HCT116 (cell line): ENCODE measurements around the gene TMEM184A. TPM values are rescaled to one million over a fixed set of nuclear protein-coding genes. Genes with fewer than 3 reads are reported as not detected.
A peak's percentile ranks its signal among the peaks of the same experiment; 100 is the strongest.

Experiments
- ATAC-seq: fragments of 200-7000 bp; cut with Tn5 transposase; 2 replicates; pipeline ENCODE4 v1.9.1; 2020; ENCODE audit warnings: mild to moderate bottlenecking, moderate library complexity
- BruUV-seq: library from RNA; stranded (reverse); fragments of 400-500 nt; replicated peaks from 2 replicates; lab custom pipeline; 2021; lab: Mats Ljungman, UMichigan
- CTCF ChIA-PET: fragments of 300-600 bp; sonication (Branson Sonifier 250); formaldehyde crosslinking; loops from one replicate; lab custom pipeline; 2021; ENCODE audit warnings: antibody characterized with exemption; lab: Charles Lee
- POLR2A ChIA-PET: fragments of 300-600, 350-600 bp; sonication (Branson Sonifier 250); formaldehyde crosslinking; loops from one replicate; lab custom pipeline; 2021; ENCODE audit warnings: antibody characterized with exemption; lab: Charles Lee
- RAD21 ChIA-PET, 2 experiments: fragments of 300-600 bp; sonication (Branson Sonifier 250); formaldehyde crosslinking; loops; one replicate each; lab custom pipeline; 2023; ENCODE audit warnings: low total read pairs in 2 of 2; ENCODE audit not compliant: uncharacterized antibody in 2 of 2, unreplicated experiment in 2 of 2, low non-redundant PET in 1 of 2; lab: Charles Lee
- DNase-seq: peaks from one replicate; pipeline ENCODE4 v3.0.0-alpha.2; 2010; ENCODE audit warnings: low read depth, low spot score
- H2AFZ ChIP-seq: fragments of 200-600 bp; shearing (Covaris generic), sonication (generic); 2 replicates; pipeline ENCODE4 v1.6.1; 2017; ENCODE audit warnings: low read depth, mixed run types, mixed read lengths, antibody characterized with exemption, low read length; ENCODE audit not compliant: poor library complexity, severe bottlenecking
- H3K27ac ChIP-seq: 2 replicates; pipeline ENCODE4 v1.5.1; 2012; ENCODE audit warnings: low read depth, low read length
- H3K27me3 ChIP-seq: fragments of 200-600 bp; sonication (generic); 2 replicates; pipeline ENCODE4 v1.6.1; 2016; ENCODE audit warnings: mixed run types, low read length, mixed read lengths; ENCODE audit not compliant: insufficient read depth
- H3K36me3 ChIP-seq, 2 experiments: fragments of 200-500 bp in 1 of 2; fragments of 200-600 bp in 1 of 2; sonication (Bioruptor generic) in 1 of 2; sonication (generic) in 1 of 2; 2 replicates each; pipeline versions ENCODE4 v1.5.1 to v1.6.1; 2014 to 2016; ENCODE audit warnings: low read length in 2 of 2, inconsistent platforms in 1 of 2, mixed read lengths in 1 of 2, mixed run types in 1 of 2; ENCODE audit not compliant: insufficient read depth in 2 of 2, control insufficient read depth in 1 of 2
- H3K4me1 ChIP-seq, 2 experiments: fragments of 200-600 bp in 1 of 2; sonication (generic) in 1 of 2; 2 replicates each; pipeline versions ENCODE4 v1.5.1 to v1.6.1; 2012 to 2017; ENCODE audit warnings: low read length in 2 of 2, inconsistent platforms in 1 of 2, mild to moderate bottlenecking in 1 of 2, mixed read lengths in 1 of 2, mixed run types in 1 of 2, moderate library complexity in 1 of 2; ENCODE audit not compliant: insufficient read depth in 2 of 2, control insufficient read depth in 1 of 2
- H3K4me2 ChIP-seq: fragments of 200-600 bp; sonication (generic); 2 replicates; pipeline ENCODE4 v1.6.1; 2017; ENCODE audit warnings: mixed run types, low read length, mixed read lengths
- H3K4me3 ChIP-seq, 2 experiments: fragments of 200-600 bp in 1 of 2; sonication (generic) in 1 of 2; replicated peaks in 1 of 2; 2 replicates each; pipeline ENCODE4 v1.5.1; 2011 to 2016; ENCODE audit warnings: low read length in 2 of 2, control low read depth in 1 of 2, low read depth in 1 of 2, mild to moderate bottlenecking in 1 of 2, mixed read lengths in 1 of 2, mixed run types in 1 of 2
- H3K79me2 ChIP-seq: fragments of 200-600 bp; sonication (generic); 2 replicates; pipeline ENCODE4 v1.6.1; 2017; ENCODE audit warnings: mild to moderate bottlenecking, mixed run types, low read length, moderate library complexity, mixed read lengths; ENCODE audit not compliant: insufficient read depth
- H3K9ac ChIP-seq: fragments of 200-600 bp; sonication (generic); 2 replicates; pipeline ENCODE4 v1.6.1; 2016; ENCODE audit warnings: low read length, mixed read lengths
- H3K9me2 ChIP-seq: fragments of 200-600 bp; sonication (generic), shearing (Covaris generic); 2 replicates; pipeline ENCODE4 v1.6.1; 2017; ENCODE audit warnings: mixed run types, mild to moderate bottlenecking, moderate library complexity; ENCODE audit not compliant: insufficient read depth
- H3K9me3 ChIP-seq, 2 experiments: fragments of 200-500 bp in 1 of 2; fragments of 200-600 bp in 1 of 2; sonication (Bioruptor generic) in 1 of 2; sonication (generic) in 1 of 2; 2 replicates each; pipeline ENCODE4 v1.6.1; 2014 to 2017; ENCODE audit warnings: low read length in 2 of 2, mixed read lengths in 2 of 2, inconsistent platforms in 1 of 2, low read depth in 1 of 2, mild to moderate bottlenecking in 1 of 2, mixed run types in 1 of 2, moderate library complexity in 1 of 2; ENCODE audit not compliant: control insufficient read depth in 1 of 2, insufficient read depth in 1 of 2
- H4K20me1 ChIP-seq: fragments of 200-600 bp; sonication (generic), shearing (Covaris generic); 2 replicates; pipeline ENCODE4 v1.6.1; 2017; ENCODE audit warnings: mixed run types, mild to moderate bottlenecking, moderate library complexity; ENCODE audit not compliant: insufficient read depth
- ATF3 ChIP-seq: IDR thresholded peaks from 2 replicates; pipeline ENCODE4 v1.6.1; 2012
- CTCF ChIP-seq, 3 experiments: fragments of 200-600 bp in 1 of 3; sonication (generic) in 1 of 3; IDR thresholded peaks in 2 of 3; conservative IDR thresholded peaks in 1 of 3; 2 replicates each; pipeline ENCODE4 v1.5.1; 2012 to 2017; ENCODE audit warnings: low read depth in 2 of 3, low read length in 2 of 3, antibody characterized with exemption in 1 of 3, borderline replicate concordance in 1 of 3, control low read depth in 1 of 3, mild to moderate bottlenecking in 1 of 3, mixed read lengths in 1 of 3, mixed run types in 1 of 3, moderate library complexity in 1 of 3; ENCODE audit not compliant: insufficient read depth in 1 of 3
- EGR1 ChIP-seq: IDR thresholded peaks from 2 replicates; pipeline ENCODE4 v1.6.1; 2012; ENCODE audit warnings: low read depth
- ELF1 ChIP-seq: IDR thresholded peaks from 2 replicates; pipeline ENCODE4 v1.6.1; 2012; ENCODE audit warnings: low read depth, borderline replicate concordance
- EZH2phosphoT487 ChIP-seq: fragments of 200-600 bp; IDR thresholded peaks from 2 replicates; pipeline ENCODE4 v1.6.1; 2018; ENCODE audit warnings: antibody characterized with exemption, borderline replicate concordance
- FOSL1 ChIP-seq: IDR thresholded peaks from 2 replicates; pipeline ENCODE4 v1.6.1; 2012; ENCODE audit warnings: low read depth
- JUND ChIP-seq: IDR thresholded peaks from 2 replicates; pipeline ENCODE4 v1.6.1; 2012
- POLR2A ChIP-seq: IDR thresholded peaks from 2 replicates; pipeline ENCODE4 v1.7.0; 2011; ENCODE audit warnings: borderline replicate concordance; ENCODE audit not compliant: insufficient read depth, insufficient read length; ENCODE audit errors: extremely low read depth
- RAD21 ChIP-seq: IDR thresholded peaks from 2 replicates; pipeline ENCODE4 v1.6.1; 2012; ENCODE audit warnings: low read depth, mild to moderate bottlenecking
- SP1 ChIP-seq: IDR thresholded peaks from 2 replicates; pipeline ENCODE4 v1.6.1; 2012; ENCODE audit warnings: low read depth
- SRF ChIP-seq: IDR thresholded peaks from 2 replicates; pipeline ENCODE4 v1.6.1; 2012; ENCODE audit warnings: low read depth
- YY1 ChIP-seq: IDR thresholded peaks from 2 replicates; pipeline ENCODE4 v1.6.1; 2011; ENCODE audit warnings: low read length, low read depth, moderate library complexity, mild to moderate bottlenecking; ENCODE audit not compliant: insufficient replicate concordance; ENCODE audit errors: extremely low read depth
- ZBTB33 ChIP-seq: IDR thresholded peaks from 2 replicates; pipeline ENCODE4 v1.6.1; 2011; ENCODE audit warnings: mild to moderate bottlenecking, low read length, moderate library complexity; ENCODE audit not compliant: insufficient replicate concordance; ENCODE audit errors: extremely low read depth
- ZFX ChIP-seq: fragments of 450-650 bp; IDR thresholded peaks from 2 replicates; pipeline ENCODE4 v1.6.1; 2017
- ZNF274 ChIP-seq: fragments of 200-500 bp; sonication (Bioruptor generic); IDR thresholded peaks from 2 replicates; pipeline ENCODE4 v1.6.1; 2014; ENCODE audit warnings: mild to moderate bottlenecking, low read depth, low read length, inconsistent platforms
- intact Hi-C: fragments of 100-400 bp; cut with micrococcal nuclease; formaldehyde crosslinking; loops from 2 replicates; pipeline ENCODE4 v1.10.0; 2022
- total RNA-seq: library from RNA; stranded (reverse); gene quantifications from one replicate; pipeline ENCODE4 v1.2.1, GENCODE V29; 2021; ENCODE audit not compliant: unreplicated experiment

Gene TMEM184A
- total RNA-seq, 1 experiment from 2014 or later = 34.8 TPM

- ATAC-seq (no peak; the same call in 1 of the 2 replicates), DNase-seq (no peak)
- ChIA-PET POLR2A (no interaction called here), CTCF (no interaction called here), RAD21 (no interaction called here)
- Histone ChIP-seq H3K27me3 (no peaks in the 10 kb centered on the region), H2AFZ (no peak overlapping the region), H3K9ac (peak overlapping the region; percentile 96), H3K4me1 (peaks cover 47 to 59% of the 10 kb centered on the region in 2 experiments), H3K4me3 (peak overlapping the region in 1 of 2 experiments; percentile 55; a peak in 1 of 4 replicates), H3K9me3 (no peaks in the 10 kb centered on the region), H3K9me2 (no peaks in the 10 kb centered on the region), H3K36me3 (no peaks in the 10 kb centered on the region; a peak in 1 of 4 replicates), H3K4me2 (peak overlapping the region; percentile 93), H3K27ac (peak overlapping the region; percentile 98), H4K20me1 (no peaks in the 10 kb centered on the region), H3K79me2 (peaks cover 34% of the 10 kb centered on the region)
- intact Hi-C loops = no loop called here
- BruUV-seq = no TSS peak
- TF ChIP-seq JUND (no peak), POLR2A (no peak), ZNF274 (no peak), EZH2phosphoT487 (no peak), SP1 (no peak), ZFX (no peak), ATF3 (no peak)
Measured at GRCh38 chr7:1566687-1567048, 10.7 kb upstream of the TMEM184A start.

GRCh38 chr7:1564603-1565022 is 8.6 kb upstream of the TMEM184A start:
- POLR2A ChIA-PET = no interaction called here
- H3K79me2 ChIP-seq = peaks cover 32% of the 10 kb centered on the region
- intact Hi-C loops = no loop called here
- H3K4me1 ChIP-seq = peaks cover 40 to 62% of the 10 kb centered on the region in 2 experiments
- H3K27ac ChIP-seq = peak overlapping the region; percentile 13
- no peaks in the 10 kb centered on the region for H3K9me3 ChIP-seq
- CTCF ChIA-PET = no interaction called here
- H3K27me3 ChIP-seq = no peaks in the 10 kb centered on the region
- no peak overlapping the region for H2AFZ ChIP-seq
- H3K4me2 ChIP-seq = peak overlapping the region; percentile 68
- H3K9me2 ChIP-seq = no peaks in the 10 kb centered on the region
- peak overlapping the region; percentile 50 for H3K9ac ChIP-seq
- no peak for TF ChIP-seq SRF
- TF ChIP-seq CTCF (IDR thresholded peaks at IDR 0.05 in 2 of 3, conservative IDR thresholded peaks at IDR 0.05 in 1 of 3; ENCODE audit: borderline replicate concordance in 1 of 3, insufficient read depth in 1 of 3, low read depth in 2 of 3, low read length in 2 of 3) = no peak
- TF ChIP-seq POLR2A = no peak
- TF ChIP-seq YY1 = no peak
- no peak for TF ChIP-seq EGR1
- TF ChIP-seq ZBTB33 = no peak
- no peak for TF ChIP-seq RAD21
- TF ChIP-seq FOSL1 = no peak
- TF ChIP-seq ZNF274 = no peak
- no peak for TF ChIP-seq ELF1
- H3K4me3 ChIP-seq = peak overlapping the region in 1 of 2 experiments; percentile 14; a peak in 2 of 4 replicates
- BruUV-seq = no TSS peak
- H4K20me1 ChIP-seq = no peaks in the 10 kb centered on the region
- DNase-seq (no peak), ATAC-seq (peak; percentile 25; the same call in 1 of the 2 replicates)
- RAD21 ChIA-PET = no interaction called here
- no peaks in the 10 kb centered on the region; a peak in 1 of 4 replicates for H3K36me3 ChIP-seq
